ENCODE results near the gene GNGT2. TPM values are rescaled to one million over a fixed set of nuclear protein-coding genes. Genes with fewer than 3 reads are reported as not detected.

GNGT2 gene
- total RNA-seq, 4 donors from 2014 or later = 1.5 to 4.2 (median 2.7) TPM

GRCh38 chr17:49242813-49243212 lies 32.4 kb upstream of the GNGT2 start:
- no peak overlapping the region for H3K4me3 ChIP-seq (replicated peaks in 1 of 3)
- no peaks in the 10 kb centered on the region for H3K9me3 ChIP-seq
- WGBS, 2 donors = 92 to 95% methylated on average over 5 of the region's 5 CpGs
- H3K27ac ChIP-seq = no peak overlapping the region
- no peak for DNase-seq
- H3K4me1 ChIP-seq = no peaks in the 10 kb centered on the region
- H3K36me3 ChIP-seq = no peaks in the 10 kb centered on the region
- TF ChIP-seq CTCF (IDR thresholded peaks at IDR 0.05) (no peak), POLR2A (IDR thresholded peaks at IDR 0.05) (no peak)
- H3K27me3 ChIP-seq = no peaks in the 10 kb centered on the region
- intact Hi-C loops (cut with DNase I) = no loop called here

- Histone ChIP-seq H3K27me3 (no peaks in the 10 kb centered on the region), H3K27ac (no peak overlapping the region), H3K4me1 (peaks cover 0 to 5% of the 10 kb centered on the region in 2 donors), H3K4me3 (replicated peaks in 1 of 3) (no peak overlapping the region), H3K36me3 (no peaks in the 10 kb centered on the region), H3K9me3 (no peaks in the 10 kb centered on the region)
- DNase-seq = no peak
- WGBS, 2 donors = 78 to 87% methylated on average over 9 of the region's 9 CpGs
- intact Hi-C loops (cut with DNase I) = no loop called here
- TF ChIP-seq CTCF (IDR thresholded peaks at IDR 0.05) (no peak), POLR2A (IDR thresholded peaks at IDR 0.05) (no peak)
Observed at GRCh38 chr17:49241692-49242397, 31.5 kb upstream of the GNGT2 start.

GRCh38 chr17:49241040-49241439 lies 30.7 kb upstream of the GNGT2 start:
- Histone ChIP-seq H3K36me3 (no peaks in the 10 kb centered on the region), H3K4me1 (peaks cover 0 to 7% of the 10 kb centered on the region in 2 donors), H3K9me3 (no peaks in the 10 kb centered on the region), H3K4me3 (replicated peaks in 1 of 3) (no peak overlapping the region), H3K27ac (no peak overlapping the region), H3K27me3 (no peaks in the 10 kb centered on the region)
- intact Hi-C loops (cut with DNase I) = no loop called here
- DNase-seq = no peak
- WGBS, 2 donors = 90 to 92% methylated on average over 8 of the region's 8 CpGs
- TF ChIP-seq POLR2A (IDR thresholded peaks at IDR 0.05) (no peak), CTCF (IDR thresholded peaks at IDR 0.05) (no peak)

- Histone ChIP-seq H3K9me3 (no peaks in the 10 kb centered on the region), H3K27me3 (no peaks in the 10 kb centered on the region), H3K36me3 (no peaks in the 10 kb centered on the region), H3K4me3 (replicated peaks in 1 of 3) (no peak overlapping the region), H3K4me1 (peaks cover 0 to 7% of the 10 kb centered on the region in 2 donors), H3K27ac (no peak overlapping the region)
- no peak for DNase-seq
- TF ChIP-seq POLR2A (IDR thresholded peaks at IDR 0.05) (no peak), CTCF (IDR thresholded peaks at IDR 0.05) (no peak)
- intact Hi-C loops (cut with DNase I) = no loop called here
- 67 to 77% methylated on average over 1 of the region's 1 CpG for WGBS, 2 donors
Observed at GRCh38 chr17:49240619-49241018, 30.2 kb upstream of the GNGT2 start.

DNA sequence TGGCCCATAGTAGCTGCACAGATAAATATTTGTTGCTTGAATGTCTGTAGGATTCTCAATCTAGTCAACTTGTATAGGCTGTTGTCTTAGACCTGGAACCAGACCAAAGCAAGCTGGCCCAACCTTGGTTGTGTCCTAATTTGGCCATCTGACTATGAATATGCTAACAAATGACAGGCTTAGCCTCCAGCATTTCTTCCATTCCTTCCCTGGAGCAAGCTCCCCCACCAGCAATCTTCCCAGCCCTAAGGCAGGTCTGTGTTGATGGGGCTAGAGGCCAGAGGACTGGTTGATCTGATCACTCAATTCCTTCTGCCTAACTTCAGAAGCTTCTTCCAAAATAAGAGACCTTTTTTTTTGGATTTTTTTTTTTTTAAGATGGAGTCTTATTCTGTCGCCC lies 29.6 kb upstream of the GNGT2 start:
- H3K27ac ChIP-seq = no peak overlapping the region
- no peaks in the 10 kb centered on the region for H3K36me3 ChIP-seq
- peaks cover 0 to 7% of the 10 kb centered on the region in 2 donors for H3K4me1 ChIP-seq
- intact Hi-C loops (cut with DNase I) = no loop called here
- no peaks in the 10 kb centered on the region for H3K27me3 ChIP-seq
- WGBS, 2 donors = 95 to 100% methylated on average over 1 of the region's 1 CpG
- no peak for DNase-seq
- no peaks in the 10 kb centered on the region for H3K9me3 ChIP-seq
- TF ChIP-seq POLR2A (IDR thresholded peaks at IDR 0.05) (no peak), CTCF (IDR thresholded peaks at IDR 0.05) (no peak)
- H3K4me3 ChIP-seq (replicated peaks in 1 of 3) = no peak overlapping the region
